Esophagus muscularis mucosa (tissue), 4 donors: ENCODE measurements around the gene INHBC. TPM values are rescaled to one million over a fixed set of nuclear protein-coding genes. Genes with fewer than 3 reads are reported as not detected.
"Not testable (repeated sequence)": the region's sequence is repeated elsewhere in the genome, so short reads cannot be mapped to it uniquely, and the experiment has no call there.

Experiments used
- DNase-seq: peaks from one replicate; pipeline ENCODE4 v3.0.0-alpha.2; 2017; ENCODE audit errors: extremely low spot score
- H3K27ac ChIP-seq, 4 donors: fragments of 200-600 bp; sonication (generic); replicated peaks in 1 of 4; 1 replicate in 3 of 4; 2 replicates in 1 of 4; pipeline ENCODE4 v1.5.1; 2016 to 2019; ENCODE audit warnings: mild to moderate bottlenecking in 1 of 4
- H3K27me3 ChIP-seq, 4 donors: fragments of 200-600 bp; sonication (generic); one replicate each; pipeline versions ENCODE4 v1.5.1 to v1.6.0; 2016 to 2019
- H3K36me3 ChIP-seq, 4 donors: fragments of 200-600 bp; sonication (generic); one replicate each; pipeline ENCODE4 v1.5.1; 2016 to 2019
- H3K4me1 ChIP-seq, 4 donors: fragments of 200-600 bp; sonication (generic); one replicate each; pipeline ENCODE4 v1.5.1; 2016 to 2019
- H3K4me3 ChIP-seq, 4 donors: fragments of 200-600 bp; sonication (generic); 1 replicate in 2 of 4; 2 replicates in 2 of 4; pipeline ENCODE4 v1.5.1; 2016 to 2019; ENCODE audit warnings: mild to moderate bottlenecking in 4 of 4, moderate library complexity in 1 of 4
- H3K9me3 ChIP-seq, 4 donors: fragments of 200-600 bp; sonication (generic); 1 replicate in 3 of 4; 2 replicates in 1 of 4; pipeline ENCODE4 v1.5.1; 2016 to 2019
- CTCF ChIP-seq, 3 experiments: fragments of 200-600 bp in 2 of 3; fragments of 450-650 bp in 1 of 3; sonication (generic) in 2 of 3; IDR thresholded peaks; one replicate each; pipeline ENCODE4 v1.5.1; 2017 to 2019; ENCODE audit warnings: antibody characterized with exemption in 3 of 3, mild to moderate bottlenecking in 2 of 3, moderate library complexity in 1 of 3
- EP300 ChIP-seq: sonication (generic); formaldehyde crosslinking; IDR thresholded peaks from one replicate; pipeline ENCODE4 v1.6.1; 2017; ENCODE audit warnings: antibody characterized with exemption
- POLR2A ChIP-seq: fragments of 450-650 bp; IDR thresholded peaks from one replicate; pipeline ENCODE4 v1.6.1; 2017; ENCODE audit warnings: antibody characterized with exemption, moderate library complexity, mild to moderate bottlenecking, low read depth
- POLR2AphosphoS5 ChIP-seq, 2 donors: sonication (generic); formaldehyde crosslinking; IDR thresholded peaks; one replicate each; pipeline ENCODE4 v1.6.1; 2017; ENCODE audit warnings: antibody characterized with exemption in 2 of 2
- WGBS: methylation state at CpG from one replicate; pipeline ENCODE4 v1.1.5; 2018; 5-methylcytosine and 5-hydroxymethylcytosine counted together
- intact Hi-C: fragments of 100-400 bp; cut with DNase I; formaldehyde crosslinking; loops from one replicate; pipeline ENCODE4 v1.15.1; 2023
- total RNA-seq, 4 donors: library from RNA; depleted of rRNA; stranded (reverse); fragments of >200 nt; gene quantifications; one replicate each; pipeline versions ENCODE4 v1.1.0 to v1.2.1, GENCODE V29; 2016

The INHBC gene
- total RNA-seq, 4 donors from 2014 or later = not detected

GRCh38 chr12:57404966-57405640 lies 29.5 kb upstream of the INHBC start:
- TF ChIP-seq EP300 = no peak
- TF ChIP-seq CTCF (IDR thresholded peaks at IDR 0.05) = no peak
- TF ChIP-seq POLR2AphosphoS5 (IDR thresholded peaks at IDR 0.05) = no peak
- Histone ChIP-seq H3K36me3 (peaks cover 0 to 7% (median 0%) of the 10 kb centered on the region in 4 donors), H3K9me3 (no peaks in the 10 kb centered on the region), H3K4me1 (no peaks in the 10 kb centered on the region), H3K27ac (no peak overlapping the region), H3K4me3 (no peak overlapping the region), H3K27me3 (no peaks in the 10 kb centered on the region)
- DNase-seq = no peak
- WGBS = 96% methylated on average over 5 of the region's 5 CpGs
- intact Hi-C loops = no loop called here

- H3K27me3 ChIP-seq = no peaks in the 10 kb centered on the region
- DNase-seq = no peak
- H3K36me3 ChIP-seq = peaks cover 0 to 4% (median 0%) of the 10 kb centered on the region in 4 donors
- intact Hi-C loops = no loop called here
- H3K27ac ChIP-seq = no peak overlapping the region
- no peak overlapping the region for H3K4me3 ChIP-seq
- WGBS = 92% methylated on average over 4 of the region's 4 CpGs
- TF ChIP-seq CTCF (IDR thresholded peaks at IDR 0.05) (no peak), EP300 (no peak), POLR2A (no peak), POLR2AphosphoS5 (IDR thresholded peaks at IDR 0.05) (no peak)
- peaks cover 0 to 8% (median 2%) of the 10 kb centered on the region in 4 donors for H3K4me1 ChIP-seq
- H3K9me3 ChIP-seq = no peaks in the 10 kb centered on the region
Observed at GRCh38 chr12:57410534-57410933, 24.1 kb upstream of the INHBC start.

- H3K9me3 ChIP-seq, DNase-seq, intact Hi-C loops, H3K4me3 ChIP-seq, H3K27ac ChIP-seq, H3K36me3 ChIP-seq, H3K27me3 ChIP-seq: not testable (repeated sequence)
- peaks cover 3 to 19% (median 15%) of the 10 kb centered on the region in 4 donors for H3K4me1 ChIP-seq
- 86% methylated on average over 6 of the region's 6 CpGs for WGBS
Observed at GRCh38 chr12:57414160-57414559, 20.4 kb upstream of the INHBC start.

- intact Hi-C loops = no loop called here
- WGBS = 73% methylated on average over 2 of the region's 2 CpGs
- TF ChIP-seq EP300 (no peak), POLR2A (no peak), CTCF (IDR thresholded peaks at IDR 0.05) (no peak), POLR2AphosphoS5 (IDR thresholded peaks at IDR 0.05) (no peak)
Observed at GRCh38 chr12:57415088-57415487, 19.5 kb upstream of the INHBC start.

GRCh38 chr12:57416039-57416996 lies 18.3 kb upstream of the INHBC start:
- Histone ChIP-seq H3K4me1 (peaks cover 3 to 16% (median 14%) of the 10 kb centered on the region in 4 donors), H3K4me3 (no peak overlapping the region), H3K27me3 (no peaks in the 10 kb centered on the region), H3K36me3 (no peaks in the 10 kb centered on the region), H3K9me3 (no peaks in the 10 kb centered on the region), H3K27ac (no peak overlapping the region)
- WGBS = 88% methylated on average over 8 of the region's 8 CpGs
- TF ChIP-seq POLR2AphosphoS5 (IDR thresholded peaks at IDR 0.05) (no peak), POLR2A (no peak), CTCF (IDR thresholded peaks at IDR 0.05) (no peak), EP300 (no peak)
- no peak for DNase-seq
- intact Hi-C loops = no loop called here

More at GRCh38 chr12:57415088-57415487, 19.5 kb upstream of the INHBC start:
- Histone ChIP-seq H3K27ac (no peak overlapping the region), H3K27me3 (no peaks in the 10 kb centered on the region), H3K9me3 (no peaks in the 10 kb centered on the region), H3K36me3 (no peaks in the 10 kb centered on the region), H3K4me3 (no peak overlapping the region), H3K4me1 (peaks cover 3 to 19% (median 15%) of the 10 kb centered on the region in 4 donors)
- DNase-seq = no peak
